ENCODE data around the gene ADARB2.

Gene ADARB2

DNA sequence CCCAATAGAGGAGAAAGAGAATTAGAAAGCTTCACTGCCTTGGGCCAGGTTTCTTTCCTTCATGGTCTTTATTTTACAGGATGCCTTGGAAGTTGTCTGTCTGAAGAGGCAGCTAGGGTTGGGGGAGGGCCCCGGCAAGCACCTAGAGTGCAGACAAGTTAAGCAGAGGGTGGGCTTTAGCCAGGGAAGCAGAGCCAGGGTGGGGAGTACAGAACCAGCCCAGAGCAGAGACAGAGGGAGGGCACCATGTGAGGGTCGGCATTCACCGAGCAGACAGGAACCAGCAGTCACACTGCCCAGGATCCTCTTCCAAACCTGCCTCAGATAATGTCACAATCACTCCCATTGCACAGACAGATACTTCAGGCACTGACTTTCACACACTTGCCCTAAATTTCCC is 75.9 kb downstream of the ADARB2 start:
- DNase-seq, result no peak

DNA sequence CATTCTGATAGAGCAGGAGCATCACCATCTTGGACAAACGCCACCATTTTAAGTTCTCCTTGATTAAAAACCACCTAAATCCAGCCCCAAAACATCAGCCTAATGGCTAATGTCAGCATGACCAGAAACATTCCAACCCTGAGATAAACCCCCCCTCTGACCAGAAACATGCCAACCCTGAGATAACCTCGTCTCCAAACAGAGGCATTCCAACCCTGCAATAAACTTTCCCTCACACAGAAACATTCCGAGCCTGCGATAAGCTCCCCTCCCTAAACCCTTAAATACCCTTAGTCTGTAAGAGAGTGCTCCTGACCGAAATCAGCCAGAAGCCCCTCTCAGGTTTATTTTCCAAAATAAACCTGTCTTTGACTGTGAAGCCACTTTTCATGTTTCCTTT is 76.5 kb downstream of the ADARB2 start:
- no peak for DNase-seq

DNA sequence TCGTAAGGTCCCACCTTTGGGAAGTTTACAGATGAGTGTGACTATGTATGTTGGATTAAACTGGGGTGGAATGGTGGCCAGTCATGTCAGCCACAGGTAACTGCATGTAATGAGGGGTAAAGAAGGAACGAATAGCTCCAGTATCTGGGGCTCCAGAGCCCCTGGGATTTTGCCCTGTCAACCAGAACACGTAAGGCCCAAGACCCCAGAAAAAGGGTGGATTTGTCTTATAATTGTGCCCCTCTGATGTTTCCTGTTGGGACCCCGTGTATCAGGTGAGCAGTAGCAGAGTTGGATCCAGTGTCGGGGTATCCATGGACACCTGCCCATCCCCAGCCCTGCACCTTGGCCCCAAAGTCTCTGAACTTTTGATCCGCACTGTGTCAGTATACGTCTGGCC is 76.9 kb downstream of the ADARB2 start:
- no peak for DNase-seq

DNA sequence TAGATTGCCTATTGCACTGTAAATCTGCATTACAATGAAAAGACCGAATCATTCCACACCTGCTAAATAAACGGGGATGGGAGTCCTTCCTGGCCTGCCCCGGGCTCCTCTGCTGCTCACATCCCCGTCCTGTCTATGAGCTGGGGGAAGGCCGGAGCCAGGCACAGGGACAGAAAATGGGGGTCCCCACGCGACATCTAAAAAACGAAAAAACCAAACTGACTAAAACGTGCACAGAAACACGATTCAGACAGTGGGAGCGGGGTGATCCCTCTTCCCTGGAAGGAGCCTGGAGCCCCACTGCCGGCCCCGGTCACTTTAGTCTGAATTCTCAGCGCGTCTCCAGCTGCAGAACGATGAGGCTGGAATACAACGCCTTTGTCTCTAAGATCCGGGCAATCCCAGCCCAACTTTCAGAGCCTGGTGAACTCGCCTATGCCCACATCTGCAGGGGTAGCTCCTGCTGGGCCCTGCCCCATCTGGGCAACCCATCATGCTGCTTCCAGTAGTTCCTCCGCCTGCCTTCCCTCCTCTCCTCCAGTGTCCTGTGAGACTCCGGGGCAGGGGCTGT is 78.0 kb downstream of the ADARB2 start:
- no peak for DNase-seq

DNA sequence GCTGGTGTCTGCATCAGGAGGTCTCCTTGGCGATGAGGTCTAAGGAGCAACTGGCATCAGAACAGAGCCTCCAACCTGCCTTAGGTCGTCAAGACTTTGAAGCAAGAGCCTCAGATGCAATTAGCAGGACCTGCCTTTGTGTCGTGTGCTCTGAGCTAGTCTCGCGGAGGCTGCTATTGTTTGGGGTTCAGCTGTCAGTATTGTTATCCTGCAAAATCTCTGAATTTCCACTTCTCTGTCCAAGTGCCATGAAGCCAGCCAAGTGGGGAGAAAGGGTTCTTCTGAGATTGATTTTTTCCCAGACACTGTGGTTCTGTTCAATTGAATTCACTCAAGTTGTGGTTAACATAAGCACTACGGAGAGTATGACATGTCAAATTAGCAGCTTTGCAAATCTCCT is 78.7 kb downstream of the ADARB2 start:
- DNase-seq, result no peak

DNA sequence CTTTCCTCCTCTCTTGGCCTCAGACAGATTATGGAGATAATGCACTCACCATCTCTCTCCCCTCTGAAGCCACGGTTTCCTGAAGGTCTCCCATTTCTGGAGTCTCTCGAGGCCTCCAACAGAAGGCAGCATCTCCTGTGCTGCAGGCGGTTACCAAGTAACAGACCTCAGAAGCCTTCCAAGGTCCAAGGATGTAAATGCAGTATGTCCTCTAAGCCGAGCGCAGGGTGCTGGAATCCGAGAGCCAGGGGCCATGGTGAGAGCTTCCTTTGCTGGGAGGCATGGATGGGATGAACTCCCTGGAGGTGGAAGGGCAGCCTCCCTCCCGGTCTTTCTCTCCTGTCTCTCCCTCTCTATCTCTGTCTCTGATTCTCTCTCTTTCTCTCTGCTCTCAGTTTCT is 79.8 kb downstream of the ADARB2 start:
- DNase-seq, result no peak

DNA sequence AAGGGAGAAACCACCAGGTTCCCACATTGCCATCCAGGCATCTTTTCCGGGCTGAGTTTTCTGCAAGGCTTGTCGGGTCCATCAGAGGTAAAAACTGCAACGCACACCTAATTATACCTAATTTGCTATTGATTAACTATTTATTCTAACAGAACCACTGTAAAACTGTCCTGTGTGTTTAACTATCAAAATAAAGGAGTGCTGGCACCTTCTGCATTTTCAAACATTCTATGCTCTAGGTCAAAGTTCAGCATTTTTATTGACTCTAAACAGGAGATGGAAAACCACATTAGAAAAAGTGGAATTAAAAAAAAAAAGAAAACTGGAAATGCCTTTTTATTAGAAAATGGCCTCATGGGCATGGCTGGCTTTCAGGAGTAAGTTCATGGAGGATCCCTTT is 82.0 kb downstream of the ADARB2 start:
- DNase-seq, result no peak

DNA sequence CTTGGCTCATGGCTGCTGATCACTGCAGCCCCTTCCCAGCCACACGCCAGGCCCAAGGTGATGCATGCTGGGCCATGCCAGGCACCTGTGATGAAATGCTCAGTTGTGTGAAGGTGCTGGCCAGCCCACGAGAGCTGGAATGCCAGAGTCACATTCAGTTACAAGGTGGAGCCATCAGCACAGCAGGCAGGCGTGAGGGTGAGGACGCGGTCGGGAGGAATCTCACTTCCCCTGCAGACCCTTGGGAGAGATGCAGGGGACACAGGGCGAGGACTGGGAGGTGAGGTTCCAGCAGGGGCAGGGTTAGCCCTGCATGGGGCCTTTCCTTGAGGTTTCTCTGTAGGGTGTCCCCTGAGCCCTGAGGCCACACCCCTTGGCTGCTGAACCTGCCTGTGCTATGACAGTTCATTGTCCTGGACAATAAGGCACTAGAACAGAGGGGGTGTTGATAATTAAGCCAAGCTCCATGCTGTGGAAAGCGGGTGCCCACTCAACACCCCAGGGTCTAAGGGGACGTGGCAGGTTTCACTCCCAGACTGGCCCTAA is 82.4 kb downstream of the ADARB2 start:
- DNase-seq, result no peak

DNA sequence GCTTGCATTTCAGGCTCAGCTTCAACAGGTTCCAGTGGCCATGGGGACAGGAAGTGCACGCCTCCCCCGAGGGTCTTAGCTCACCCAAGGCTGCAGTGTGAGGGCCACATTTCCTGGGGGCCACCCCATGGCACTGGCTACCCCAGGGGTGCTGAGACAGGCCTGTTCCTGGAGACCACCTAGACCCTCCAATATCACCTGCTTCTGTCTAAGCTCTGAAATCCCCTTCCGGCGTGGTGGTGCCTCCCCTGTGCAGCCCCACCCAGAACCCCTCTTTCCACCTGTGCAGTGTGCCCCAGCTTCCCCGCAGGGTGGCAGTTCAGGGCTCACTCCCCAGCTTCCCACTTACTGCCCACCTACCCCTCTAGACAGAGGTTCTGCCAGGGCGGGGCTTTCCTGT is 83.1 kb downstream of the ADARB2 start:
- no peak for DNase-seq

DNA sequence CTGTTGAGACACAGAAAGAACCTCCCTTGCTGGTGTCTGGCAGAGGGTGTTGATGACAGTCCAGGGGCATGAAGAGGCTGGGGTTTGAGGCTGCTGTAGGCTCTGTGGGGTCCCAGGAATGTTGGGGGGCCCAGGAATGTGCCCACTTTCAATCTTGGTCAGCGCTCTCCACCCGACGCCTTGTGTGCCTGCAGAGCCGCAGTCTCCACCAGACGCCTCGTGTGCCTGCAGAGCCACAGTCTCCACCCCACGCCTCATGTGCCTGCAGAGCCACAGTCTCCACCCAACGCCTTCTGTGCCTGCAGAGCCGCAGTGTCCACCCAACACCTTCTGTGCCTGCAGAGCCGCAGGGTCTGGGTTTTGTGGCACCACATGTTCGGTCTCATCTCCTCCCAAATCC is 84.0 kb downstream of the ADARB2 start:
- DNase-seq, result no peak

DNA sequence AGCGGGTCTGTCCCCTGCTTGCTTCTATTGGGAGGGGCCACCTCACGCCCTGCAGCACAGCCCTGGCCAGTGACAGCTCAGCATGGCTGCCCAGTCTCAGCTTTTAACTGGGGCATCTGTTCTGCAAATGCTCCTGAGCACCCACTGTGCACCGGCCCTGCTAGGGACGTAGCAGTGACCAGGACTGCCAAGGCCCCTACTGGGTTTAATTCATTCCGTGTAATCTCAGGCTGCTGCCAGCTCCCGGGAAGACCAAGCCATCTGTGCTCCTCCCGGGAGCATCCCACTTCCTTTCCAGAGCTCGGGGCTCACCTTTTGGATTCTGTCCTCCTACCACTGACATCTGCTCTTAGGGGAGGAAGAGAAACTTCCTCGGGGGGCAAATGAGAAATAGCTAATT is 85.2 kb downstream of the ADARB2 start:
- DNase-seq, result no peak

DNA sequence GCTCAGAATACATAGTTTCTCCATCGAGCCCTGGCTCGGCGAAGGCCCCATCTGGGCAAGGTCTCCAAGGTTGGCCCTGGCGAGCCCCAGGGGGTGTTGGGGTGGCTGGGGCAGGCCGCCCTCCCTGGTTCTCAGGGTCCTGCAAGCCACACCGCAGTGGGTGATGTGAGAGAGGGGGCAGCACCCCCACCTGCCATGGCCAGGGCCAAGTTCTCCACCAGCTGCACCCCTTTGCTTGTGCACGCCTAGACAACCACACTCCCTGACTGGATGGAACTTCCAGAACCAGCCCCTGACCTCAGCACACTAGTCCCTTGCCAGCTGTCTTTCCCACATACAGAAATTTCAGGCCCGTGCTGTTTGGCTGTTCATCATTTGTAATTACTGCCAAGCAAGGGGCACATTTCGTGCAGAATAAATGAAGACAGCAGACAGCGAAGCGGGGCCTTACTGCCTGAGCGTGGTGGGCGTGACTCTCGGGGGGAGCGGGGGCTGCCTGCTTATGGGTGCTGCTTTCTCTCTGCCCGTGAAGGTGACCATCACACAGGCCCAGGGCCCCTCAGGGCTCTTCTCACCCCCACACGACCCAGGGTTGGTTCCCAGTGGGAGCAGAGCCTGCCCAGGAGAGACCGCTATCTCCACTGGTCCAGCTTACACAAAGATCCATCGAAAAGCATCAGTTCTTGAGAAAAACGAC is 85.9 kb downstream of the ADARB2 start:
- DNase-seq, result no peak

DNA sequence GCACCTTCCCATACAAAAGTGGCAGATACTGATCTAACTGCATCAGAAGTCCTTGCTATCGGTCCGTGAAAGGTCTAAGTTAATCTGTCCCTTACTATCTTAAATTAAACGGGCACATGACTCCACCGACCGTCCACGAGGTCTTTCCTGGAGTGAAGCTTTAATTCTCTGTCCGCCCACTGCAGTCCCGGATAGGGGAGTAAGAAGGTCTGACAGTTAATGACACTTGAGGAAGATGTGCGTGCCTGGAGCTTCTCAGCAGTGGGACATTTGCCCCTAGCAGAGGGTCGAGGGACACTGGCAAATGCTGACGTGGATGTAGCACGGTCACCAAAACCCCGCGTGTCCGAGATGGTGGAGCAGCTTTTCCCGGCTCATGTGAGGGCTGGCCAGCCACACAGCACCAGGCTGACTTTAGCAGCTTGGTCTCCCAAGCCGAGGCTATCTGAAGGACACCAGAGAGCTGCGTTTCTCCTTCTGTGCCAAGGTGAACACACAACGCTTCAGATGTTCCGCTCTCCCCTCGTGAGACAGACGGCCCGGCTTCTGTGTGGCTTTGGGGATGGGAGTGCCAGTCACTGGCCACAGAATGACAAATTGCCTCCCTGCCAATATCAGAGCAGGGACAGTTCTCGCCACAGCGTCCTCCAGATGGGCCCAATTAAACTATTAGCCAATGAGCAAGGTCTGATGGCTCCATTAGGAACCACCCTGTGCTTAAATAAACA is 86.6 kb downstream of the ADARB2 start:
- no peak for DNase-seq

DNA sequence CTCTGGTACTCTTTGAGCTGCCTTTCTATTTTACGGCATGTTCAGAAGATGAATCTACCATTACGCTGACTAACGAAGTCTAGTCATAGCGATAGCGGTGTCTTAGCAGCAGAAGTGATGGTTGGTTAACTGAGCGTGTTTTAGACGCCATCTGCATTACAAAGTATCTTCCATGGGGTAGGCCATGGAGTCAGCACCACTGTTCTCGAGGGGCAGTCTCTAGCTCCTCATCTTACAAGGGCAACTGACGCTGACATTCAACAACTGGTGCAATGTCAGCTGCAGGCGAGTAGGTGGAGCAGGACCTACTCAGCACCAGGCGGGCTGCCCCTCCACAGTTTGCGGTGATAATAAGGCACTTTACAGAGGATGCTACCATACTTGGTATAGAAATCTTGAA is 88.7 kb downstream of the ADARB2 start:
- no peak for DNase-seq

DNA sequence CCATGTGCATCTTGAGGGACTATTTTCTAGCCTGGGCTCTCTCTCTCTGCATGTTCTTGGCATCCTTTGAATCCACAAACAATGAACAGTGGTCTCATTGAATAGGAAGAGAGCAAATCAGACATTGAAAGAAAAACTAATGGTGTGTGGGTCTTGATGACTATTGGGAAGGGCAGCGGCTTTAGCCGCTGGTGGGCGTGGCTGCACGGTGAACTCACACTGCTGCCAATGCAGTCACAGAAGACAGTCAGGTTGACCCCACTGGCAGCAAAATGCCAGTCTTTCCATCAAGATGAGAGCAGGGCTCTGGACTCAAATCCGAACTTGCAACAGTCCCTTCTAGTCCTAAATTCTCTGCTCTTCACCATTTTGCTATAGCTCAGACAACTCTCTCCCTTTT is 91.0 kb downstream of the ADARB2 start:
- DNase-seq, result no peak

DNA sequence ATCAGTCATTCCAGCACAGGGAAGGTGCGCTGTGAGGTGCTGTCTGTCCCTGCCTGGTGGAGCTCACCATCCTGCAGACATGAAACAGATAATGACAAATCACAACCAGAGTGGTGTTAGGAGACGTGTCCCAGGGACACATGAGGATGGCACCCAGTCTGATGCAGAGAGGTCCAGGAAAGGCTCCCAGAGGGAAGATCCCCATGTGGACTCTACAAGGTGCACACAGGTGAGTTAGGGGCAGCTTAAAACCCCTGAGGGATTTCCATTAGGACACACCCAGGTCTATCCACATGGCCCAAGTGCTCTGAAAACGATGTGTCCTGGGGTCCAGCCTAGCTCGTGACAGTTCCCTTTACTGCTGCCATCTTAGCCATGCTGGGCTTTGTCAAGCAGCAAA is 91.4 kb downstream of the ADARB2 start:
- DNase-seq, result no peak

DNA sequence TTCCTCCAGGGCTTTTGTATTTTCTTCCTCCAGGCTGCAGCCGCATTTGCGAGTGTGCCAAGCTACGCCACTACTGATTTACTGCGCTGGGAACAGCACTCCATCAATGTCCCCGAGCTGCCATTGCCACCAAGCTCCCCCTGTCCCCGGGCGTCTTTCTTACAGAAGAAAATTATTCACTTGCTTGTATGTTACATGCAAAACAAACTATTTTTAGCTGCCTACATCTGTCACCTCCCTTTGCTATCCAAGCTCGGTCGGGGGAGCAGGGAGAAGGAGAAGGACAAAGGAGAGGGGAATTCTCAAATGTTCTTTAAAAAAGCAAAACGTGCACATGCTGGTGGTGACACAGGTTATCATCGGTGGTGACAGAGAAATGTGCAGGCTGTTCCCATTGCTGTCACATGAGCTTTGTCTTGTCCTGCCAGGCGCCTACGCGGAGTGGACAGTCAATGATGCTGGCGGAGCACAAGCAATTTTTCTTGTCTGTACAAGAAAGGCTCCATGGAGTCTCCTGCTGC is 93.1 kb downstream of the ADARB2 start:
- no peak for DNase-seq

DNA sequence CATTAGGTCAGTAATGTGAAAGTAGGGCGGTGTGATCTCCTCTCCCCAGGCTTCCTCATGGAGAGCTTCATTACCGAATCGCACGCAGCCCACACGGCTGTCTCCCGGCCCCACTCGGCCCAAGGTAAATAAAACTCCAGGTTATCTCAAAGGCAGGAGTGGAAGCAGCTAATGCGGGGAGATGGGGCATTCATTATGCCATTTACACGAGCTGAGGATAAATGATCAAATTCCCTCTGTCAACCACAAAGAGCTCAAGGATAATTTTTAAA is 93.5 kb downstream of the ADARB2 start:
- no peak for DNase-seq

DNA sequence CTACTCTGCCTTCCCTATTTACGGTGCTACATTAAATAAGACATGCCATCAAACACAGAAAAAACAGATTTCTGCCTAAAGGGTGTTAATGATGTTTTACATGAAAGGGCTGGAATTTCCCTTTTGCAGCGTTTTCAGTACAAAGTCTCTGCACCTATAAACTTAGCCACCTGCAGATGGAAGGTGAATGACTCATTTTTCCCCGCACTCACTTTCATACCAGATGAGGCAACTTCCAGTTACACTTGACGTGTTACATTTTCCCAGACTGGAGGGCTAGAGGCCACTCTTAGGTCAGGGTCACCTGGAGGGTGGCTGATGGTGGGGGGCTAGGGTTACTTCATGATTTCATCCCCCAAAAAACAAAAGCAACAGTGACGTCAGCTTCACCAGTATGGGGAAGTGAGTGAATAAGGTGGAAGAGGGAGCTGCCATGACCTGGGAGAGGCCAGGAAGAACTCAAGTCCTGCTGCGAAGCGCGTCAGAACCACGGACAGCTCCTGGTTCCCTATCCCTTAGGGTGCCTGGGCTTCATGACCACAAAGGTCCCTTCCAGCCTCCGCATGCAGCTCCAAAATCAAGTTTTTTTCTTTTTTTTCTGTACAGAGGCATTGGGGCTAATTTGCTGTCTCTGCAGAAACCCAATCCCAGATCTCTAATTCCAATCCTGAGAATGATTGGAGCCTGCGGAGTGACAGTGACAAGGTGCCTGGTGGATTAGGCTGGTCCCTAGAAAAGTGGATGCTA is 94.0 kb downstream of the ADARB2 start:
- DNase-seq, result no peak

DNA sequence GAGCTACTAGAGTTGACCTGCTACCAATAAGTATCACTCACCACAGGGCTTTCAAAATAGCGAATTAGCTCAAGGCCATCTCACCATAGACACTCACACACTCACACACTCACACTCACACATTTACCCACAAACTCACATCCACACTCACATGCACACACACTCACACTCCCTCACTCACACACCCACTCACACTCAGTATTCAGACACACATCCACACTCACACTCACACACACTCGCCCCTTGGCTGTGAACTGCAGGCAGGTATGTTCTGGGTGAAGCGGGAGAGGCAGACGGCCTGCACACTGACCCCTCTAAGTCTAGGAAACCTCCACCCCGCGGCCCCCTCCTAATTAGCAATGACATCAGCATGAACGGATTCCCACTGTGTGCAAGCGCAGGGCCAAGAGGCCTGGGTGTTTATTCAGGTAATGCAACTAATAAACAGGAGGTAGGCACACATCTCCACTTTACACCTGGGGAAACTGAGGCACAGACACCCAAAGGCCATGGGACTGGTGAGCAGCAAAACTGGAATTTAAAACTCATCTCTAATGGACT is 94.6 kb downstream of the ADARB2 start:
- DNase-seq, result no peak

DNA sequence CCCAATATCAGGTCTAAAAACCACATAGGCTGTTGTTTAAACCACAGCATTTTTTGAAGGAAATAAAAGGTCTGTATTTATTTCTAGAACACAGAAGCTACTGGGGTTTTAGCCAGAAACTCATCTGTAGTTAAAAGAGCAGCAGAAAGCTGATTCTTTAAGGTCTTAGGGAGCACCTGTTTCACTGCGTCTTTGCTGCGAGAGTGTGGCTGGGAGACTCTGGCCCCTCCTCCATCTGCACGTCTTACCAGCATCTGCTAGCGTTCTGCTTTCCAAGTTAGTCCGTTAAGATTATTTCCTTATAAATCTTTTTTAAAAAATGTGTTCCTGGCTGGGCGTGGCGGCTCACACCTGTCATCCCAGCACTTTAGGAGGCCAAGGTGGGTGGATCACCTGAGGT is 95.9 kb downstream of the ADARB2 start:
- DNase-seq, result no peak

DNA sequence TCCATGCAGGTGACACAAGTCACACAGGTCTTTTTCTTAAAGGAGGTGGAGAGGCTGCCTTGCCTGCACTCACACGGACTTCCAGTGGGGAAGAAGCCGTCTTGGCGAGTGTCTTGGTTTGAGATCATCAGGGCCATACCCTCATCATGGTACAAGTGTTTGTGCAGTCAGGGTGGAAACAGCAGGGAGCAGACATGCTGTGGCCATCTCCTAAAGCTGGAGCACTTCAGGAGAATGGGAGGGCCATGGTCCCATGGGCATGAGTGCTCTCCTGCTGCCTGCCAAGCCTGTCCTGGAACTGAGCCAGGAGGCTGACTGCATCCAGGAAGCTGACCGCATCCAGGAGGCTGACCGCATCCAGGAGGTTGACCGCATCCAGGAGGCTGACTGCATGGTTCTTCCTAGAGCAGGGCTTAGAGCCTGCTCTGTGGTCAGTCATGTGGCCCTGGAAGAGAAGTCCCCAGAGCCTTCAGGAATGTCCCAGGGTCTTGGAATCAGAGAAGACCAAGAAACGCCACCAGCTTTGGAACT is 98.4 kb downstream of the ADARB2 start:
- no peak for DNase-seq

DNA sequence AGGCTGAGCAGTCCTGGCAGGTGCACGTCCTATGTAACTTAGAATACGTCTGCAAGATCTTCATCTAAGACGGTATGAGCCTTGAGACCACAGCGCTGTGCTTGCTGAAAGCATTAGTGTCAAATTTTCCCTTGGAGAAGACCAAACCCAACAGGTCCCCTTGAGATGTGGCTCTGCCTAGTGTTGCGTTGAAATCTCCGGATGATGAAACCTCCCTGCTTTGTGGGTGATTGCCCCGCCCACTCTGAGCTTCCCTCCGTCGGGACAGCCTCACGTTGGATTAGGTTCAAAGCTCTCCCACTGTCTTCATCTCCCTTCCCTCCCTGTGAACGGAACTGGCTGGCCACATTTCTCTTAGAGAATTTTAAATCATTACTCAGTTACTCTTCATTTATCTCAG is 102.0 kb downstream of the ADARB2 start:
- DNase-seq, result no peak
